ENCODE data around the gene UNC79.

The UNC79 gene

GRCh38 chr14:93533842-93534241 lies 103.1 kb downstream of the UNC79 start:
- no peaks in the 10 kb centered on the region for H3K36me3 ChIP-seq
- peaks cover 13 to 54% (median 22%) of the 10 kb centered on the region in 10 experiments; a peak in 18 of 20 replicates for H3K4me1 ChIP-seq
- peak overlapping the region; percentile 1 to 87 (median 41); a peak in 15 of 22 replicates for H3K4me2 ChIP-seq
- peaks cover 0 to 4% (median 0%) of the 10 kb centered on the region in 11 experiments; a peak in 1 of 22 replicates for H3K27me3 ChIP-seq
- no peaks in the 10 kb centered on the region for H4K20me1 ChIP-seq
- H3K4me3 ChIP-seq = no peak overlapping the region
- peak overlapping the region in 3 of 11 experiments; percentile 24 to 58 (median 58); a peak in 3 of 22 replicates for H3K9ac ChIP-seq
- peaks cover 0 to 5% (median 0%) of the 10 kb centered on the region in 11 experiments; a peak in 2 of 22 replicates for H3K9me3 ChIP-seq (replicated peaks in 1 of 11)
- H3K27ac ChIP-seq = peak overlapping the region in 6 of 11 experiments; percentile 31 to 73 (median 48); a peak in 9 of 22 replicates
- no peak for TF ChIP-seq Cebpa-rat (IDR thresholded peaks at IDR 0.05)

GRCh38 chr14:93535537-93535936 lies 104.8 kb downstream of the UNC79 start:
- H3K27ac ChIP-seq = no peak overlapping the region; a peak in 1 of 22 replicates
- H3K4me1 ChIP-seq = peaks cover 13 to 46% (median 22%) of the 10 kb centered on the region in 10 experiments; a peak in 18 of 20 replicates
- peaks cover 0 to 4% (median 0%) of the 10 kb centered on the region in 11 experiments; a peak in 1 of 22 replicates for H3K27me3 ChIP-seq
- H3K9me3 ChIP-seq (replicated peaks in 1 of 11) = no peaks in the 10 kb centered on the region
- H3K9ac ChIP-seq = no peak overlapping the region
- peak overlapping the region in 2 of 11 experiments; percentile 8 to 79; a peak in 3 of 22 replicates for H3K4me2 ChIP-seq
- H3K4me3 ChIP-seq = no peak overlapping the region
- H3K36me3 ChIP-seq = no peaks in the 10 kb centered on the region
- H4K20me1 ChIP-seq = no peaks in the 10 kb centered on the region
- TF ChIP-seq Cebpa-rat (IDR thresholded peaks at IDR 0.05) = no peak

GRCh38 chr14:93536945-93537344 lies 106.2 kb downstream of the UNC79 start:
- TF ChIP-seq Cebpa-rat (IDR thresholded peaks at IDR 0.05) = no peak
- Histone ChIP-seq H3K4me3 (no peak overlapping the region), H3K4me2 (no peak overlapping the region), H3K36me3 (no peaks in the 10 kb centered on the region), H3K9ac (no peak overlapping the region), H3K9me3 (replicated peaks in 1 of 11) (no peaks in the 10 kb centered on the region), H3K4me1 (peaks cover 13 to 40% (median 21%) of the 10 kb centered on the region in 10 experiments; a peak in 18 of 20 replicates), H3K27ac (no peak overlapping the region), H3K27me3 (peaks cover 0 to 4% (median 0%) of the 10 kb centered on the region in 11 experiments; a peak in 1 of 22 replicates), H4K20me1 (no peaks in the 10 kb centered on the region)

GRCh38 chr14:93537951-93538350 lies 107.2 kb downstream of the UNC79 start:
- Histone ChIP-seq H3K4me1 (peaks cover 13 to 30% (median 19%) of the 10 kb centered on the region in 10 experiments; a peak in 18 of 20 replicates), H3K9me3 (replicated peaks in 1 of 11) (no peaks in the 10 kb centered on the region), H3K27me3 (peaks cover 0 to 4% (median 0%) of the 10 kb centered on the region in 11 experiments; a peak in 1 of 22 replicates), H3K4me3 (no peak overlapping the region), H3K4me2 (no peak overlapping the region), H4K20me1 (no peaks in the 10 kb centered on the region), H3K36me3 (no peaks in the 10 kb centered on the region), H3K27ac (no peak overlapping the region), H3K9ac (no peak overlapping the region)
- TF ChIP-seq Cebpa-rat (IDR thresholded peaks at IDR 0.05) = no peak

GRCh38 chr14:93538413-93538812 lies 107.7 kb downstream of the UNC79 start:
- H4K20me1 ChIP-seq = no peaks in the 10 kb centered on the region
- no peak overlapping the region for H3K9ac ChIP-seq
- peaks cover 0 to 4% (median 0%) of the 10 kb centered on the region in 11 experiments; a peak in 1 of 22 replicates for H3K27me3 ChIP-seq
- H3K4me2 ChIP-seq = no peak overlapping the region
- no peaks in the 10 kb centered on the region for H3K9me3 ChIP-seq (replicated peaks in 1 of 11)
- H3K4me1 ChIP-seq = peaks cover 15 to 28% (median 18%) of the 10 kb centered on the region in 10 experiments
- no peak for TF ChIP-seq Cebpa-rat (IDR thresholded peaks at IDR 0.05)
- H3K27ac ChIP-seq = no peak overlapping the region
- no peak overlapping the region for H3K4me3 ChIP-seq
- H3K36me3 ChIP-seq = no peaks in the 10 kb centered on the region

- no peak overlapping the region for H3K4me2 ChIP-seq
- peaks cover 0 to 4% (median 0%) of the 10 kb centered on the region in 11 experiments; a peak in 1 of 22 replicates for H3K27me3 ChIP-seq
Measured at GRCh38 chr14:93540235-93540634, 109.5 kb downstream of the UNC79 start.

GRCh38 chr14:93543766-93544165 lies 113.0 kb downstream of the UNC79 start:
- Histone ChIP-seq H3K9ac (peak overlapping the region in 5 of 11 experiments; percentile 15 to 43 (median 31); a peak in 5 of 22 replicates), H3K4me3 (no peak overlapping the region; a peak in 1 of 20 replicates), H3K36me3 (no peaks in the 10 kb centered on the region), H3K27me3 (no peaks in the 10 kb centered on the region), H3K4me1 (peaks cover 20 to 38% (median 25%) of the 10 kb centered on the region in 10 experiments; a peak in 19 of 20 replicates), H3K27ac (peak overlapping the region in 9 of 11 experiments; percentile 14 to 63 (median 46); a peak in 12 of 22 replicates), H4K20me1 (no peaks in the 10 kb centered on the region), H3K9me3 (replicated peaks in 1 of 11) (no peaks in the 10 kb centered on the region), H3K4me2 (peak overlapping the region; percentile 30 to 67 (median 53); a peak in 19 of 22 replicates)
- TF ChIP-seq Cebpa-rat (IDR thresholded peaks at IDR 0.05) = no peak

More at GRCh38 chr14:93540235-93540634, 109.5 kb downstream of the UNC79 start:
- Histone ChIP-seq H3K4me1 (peaks cover 13 to 29% (median 19%) of the 10 kb centered on the region in 10 experiments; a peak in 17 of 20 replicates), H3K27ac (no peak overlapping the region), H3K36me3 (no peaks in the 10 kb centered on the region), H4K20me1 (no peaks in the 10 kb centered on the region), H3K9ac (no peak overlapping the region), H3K4me3 (no peak overlapping the region), H3K9me3 (replicated peaks in 1 of 11) (no peaks in the 10 kb centered on the region)
- TF ChIP-seq Cebpa-rat (IDR thresholded peaks at IDR 0.05) = no peak

GRCh38 chr14:93544212-93544611 lies 113.5 kb downstream of the UNC79 start:
- H3K27me3 ChIP-seq = no peaks in the 10 kb centered on the region
- TF ChIP-seq Cebpa-rat (IDR thresholded peaks at IDR 0.05) = no peak
- no peak overlapping the region; a peak in 3 of 20 replicates for H3K4me3 ChIP-seq
- H3K36me3 ChIP-seq = no peaks in the 10 kb centered on the region
- peak overlapping the region in 9 of 11 experiments; percentile 14 to 63 (median 46); a peak in 16 of 22 replicates for H3K27ac ChIP-seq
- H3K9ac ChIP-seq = peak overlapping the region in 8 of 11 experiments; percentile 15 to 43 (median 28); a peak in 10 of 22 replicates
- H4K20me1 ChIP-seq = no peaks in the 10 kb centered on the region
- peak overlapping the region; percentile 30 to 67 (median 53); a peak in 19 of 22 replicates for H3K4me2 ChIP-seq
- H3K4me1 ChIP-seq = peaks cover 22 to 40% (median 27%) of the 10 kb centered on the region in 10 experiments
- H3K9me3 ChIP-seq (replicated peaks in 1 of 11) = no peaks in the 10 kb centered on the region

GRCh38 chr14:93546642-93547041 lies 115.9 kb downstream of the UNC79 start:
- TF ChIP-seq Cebpa-rat (IDR thresholded peaks at IDR 0.05) = no peak
- peaks cover 27 to 49% (median 41%) of the 10 kb centered on the region in 10 experiments for H3K4me1 ChIP-seq
- no peak overlapping the region for H3K4me2 ChIP-seq
- H3K36me3 ChIP-seq = no peaks in the 10 kb centered on the region
- H3K9ac ChIP-seq = no peak overlapping the region
- H3K9me3 ChIP-seq (replicated peaks in 1 of 11) = peaks cover 0 to 4% (median 0%) of the 10 kb centered on the region in 11 experiments; a peak in 1 of 22 replicates
- H3K4me3 ChIP-seq = no peak overlapping the region
- no peaks in the 10 kb centered on the region for H3K27me3 ChIP-seq
- no peak overlapping the region for H3K27ac ChIP-seq
- no peaks in the 10 kb centered on the region for H4K20me1 ChIP-seq

All from BLaER1 treated with 17β-estradiol and CSF1 and Interleukin-3, amounts not matched to agents 10 nM and 100 nM (cell line).